Activated CD4-positive, alpha-beta T cell treated with anti-CD3 and anti-CD28 coated beads, Interleukin-2, amount 10 ng/mL, durations not matched to agents 24 days and 14 days (primary cell): Measurements from ENCODE around the gene TOR4A. TPM values are rescaled to one million over a fixed set of nuclear protein-coding genes. Genes with fewer than 3 reads are reported as not detected.
"Not testable (repeated sequence)": the region's sequence is repeated elsewhere in the genome, so short reads cannot be mapped to it uniquely, and the experiment has no call there.

Experiments used
- DNase-seq: peaks from one replicate; pipeline ENCODE4 v3.0.0; 2022
- H3K27ac Mint-ChIP-seq: one replicate; pipeline ENCODE4 v1.8.0; 2022; ENCODE audit warnings: mild to moderate bottlenecking, mixed read lengths
- H3K27me3 Mint-ChIP-seq: one replicate; pipeline ENCODE4 v1.8.0; 2022; ENCODE audit warnings: mixed read lengths
- H3K36me3 Mint-ChIP-seq: one replicate; pipeline ENCODE4 v1.8.0; 2022; ENCODE audit warnings: low read depth, mild to moderate bottlenecking, mixed read lengths
- H3K4me1 Mint-ChIP-seq: one replicate; pipeline ENCODE4 v1.8.0; 2021; ENCODE audit warnings: mixed read lengths
- H3K4me3 Mint-ChIP-seq: one replicate; pipeline ENCODE4 v1.8.0; 2022; ENCODE audit warnings: mild to moderate bottlenecking, moderate library complexity, mixed read lengths
- H3K9me3 Mint-ChIP-seq: one replicate; pipeline ENCODE4 v1.8.0; 2021; ENCODE audit warnings: mixed read lengths
- intact Hi-C: fragments of 100-400 bp; cut with micrococcal nuclease; formaldehyde crosslinking; loops from one replicate; pipeline ENCODE4 v1.15.1; 2023
- total RNA-seq: library from RNA; stranded (reverse); gene quantifications from 2 replicates; pipeline ENCODE4 v1.2.3, GENCODE V29; 2022

The TOR4A gene
- total RNA-seq, 1 donor from 2014 or later: 11.4 TPM

DNA sequence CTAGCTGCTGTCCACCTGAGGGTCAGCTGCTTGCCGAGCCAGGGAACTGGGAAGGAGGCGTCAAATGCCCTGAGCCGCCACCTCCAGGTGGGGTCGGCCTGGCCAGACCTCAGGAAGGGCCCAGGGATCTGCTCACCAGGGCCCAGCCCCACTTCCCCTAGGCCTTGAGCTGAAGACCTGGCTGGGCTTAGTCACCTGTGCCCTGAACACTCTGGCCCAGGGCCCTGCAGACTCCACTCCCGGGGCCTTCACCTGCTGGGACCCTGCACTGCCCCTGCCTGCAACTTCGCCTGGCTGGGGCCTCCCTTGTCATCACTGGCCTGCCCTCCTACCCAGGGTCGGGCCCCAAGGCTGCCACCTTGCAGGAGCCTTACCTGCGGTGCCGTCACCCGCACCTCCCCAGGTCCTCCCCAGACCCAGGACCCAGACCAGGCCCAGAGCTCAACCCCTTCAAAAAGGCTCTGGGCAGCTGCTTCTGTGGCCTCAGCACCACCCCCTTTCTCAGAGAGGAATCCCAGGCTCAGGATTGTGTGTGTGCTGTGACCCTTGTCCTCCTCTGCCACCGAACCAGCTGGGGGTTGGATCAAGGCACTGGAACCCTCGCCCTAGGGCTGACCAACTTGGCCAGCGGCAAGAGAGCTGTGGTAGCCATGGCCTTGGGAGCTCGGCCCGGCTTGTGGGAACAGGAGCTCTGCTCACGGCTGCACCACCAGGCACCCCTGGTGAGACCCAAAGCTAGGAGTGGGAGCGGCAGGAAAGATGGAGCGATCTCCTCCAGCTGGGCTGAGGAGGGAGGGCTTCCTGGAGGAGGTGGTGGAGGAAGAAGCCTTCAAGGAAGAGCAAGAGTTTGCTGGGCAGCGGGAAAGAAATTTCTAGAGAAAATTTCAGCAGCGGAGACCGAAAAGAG lies 23.6 kb upstream of the TOR4A start:
- peak; percentile 64 for DNase-seq
- no peaks in the 10 kb centered on the region for H3K9me3 Mint-ChIP-seq
- peak overlapping the region; percentile 90 for H3K4me3 Mint-ChIP-seq
- peaks cover 1% of the 10 kb centered on the region for H3K27me3 Mint-ChIP-seq
- H3K27ac Mint-ChIP-seq: peak overlapping the region; percentile 83
- peaks cover 13% of the 10 kb centered on the region for H3K4me1 Mint-ChIP-seq
- H3K36me3 Mint-ChIP-seq: peaks cover 9% of the 10 kb centered on the region
- intact Hi-C loops: no loop called here

DNA sequence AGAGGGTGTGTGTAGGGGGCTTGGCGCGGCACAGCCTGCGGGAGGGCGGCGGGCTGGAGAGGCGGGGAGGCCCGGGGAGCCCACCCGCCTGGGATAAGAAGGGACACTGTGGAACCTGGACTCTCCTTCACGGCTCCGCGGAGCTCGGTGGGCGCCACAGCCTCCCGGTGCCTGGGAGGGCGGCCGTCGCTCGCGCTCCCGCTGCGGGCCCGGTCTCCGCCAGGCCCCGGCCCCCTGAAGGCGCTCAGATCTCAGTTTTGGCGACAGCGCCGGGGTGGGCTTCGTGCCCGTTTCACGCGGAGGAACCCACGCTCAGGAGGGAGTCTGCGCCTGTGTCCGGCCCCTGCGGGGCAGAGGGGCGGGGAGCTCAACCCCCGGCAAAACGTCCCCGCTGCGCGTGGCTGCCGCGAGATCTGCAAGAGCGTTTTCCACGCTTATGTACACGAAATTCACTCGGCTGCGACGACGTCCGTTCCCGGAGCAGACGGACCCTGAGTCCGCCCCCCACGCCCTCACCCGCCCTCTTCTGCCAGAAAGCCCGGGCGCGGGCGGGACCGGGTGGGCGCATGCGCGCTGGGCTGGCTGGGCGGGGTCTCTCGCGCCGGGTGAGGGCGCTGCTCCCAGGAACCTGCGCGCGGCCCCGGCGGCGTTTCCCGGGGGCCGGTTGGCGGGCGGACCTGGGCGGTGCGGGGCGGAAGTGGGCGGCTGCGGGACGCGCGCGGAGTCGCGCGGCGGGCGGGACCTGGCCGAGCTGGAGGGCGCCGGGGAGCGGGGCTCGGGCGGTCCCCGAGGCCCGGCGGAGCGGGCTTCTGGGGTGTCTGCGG lies 22.7 kb upstream of the TOR4A start, which contains the start of gene NELFB:
Gene NELFB (plus strand): TSS at position 704 of the 824 bp plus-strand sequence.
- peak; percentile 100 for DNase-seq
- peaks cover 12% of the 10 kb centered on the region for H3K36me3 Mint-ChIP-seq
- no peaks in the 10 kb centered on the region for H3K9me3 Mint-ChIP-seq
- peak within 1 kb of the TSS; percentile 84 for H3K27ac Mint-ChIP-seq
- intact Hi-C loops: loop anchor here (1.0 kb wide), 1 partner anchor 14 kb away; the partner anchor contains the start of gene TUBB4B
- H3K27me3 Mint-ChIP-seq: peaks cover 1% of the 10 kb centered on the region
- H3K4me1 Mint-ChIP-seq: peaks cover 13% of the 10 kb centered on the region
- peak within 1 kb of the TSS; percentile 90 for H3K4me3 Mint-ChIP-seq

DNA sequence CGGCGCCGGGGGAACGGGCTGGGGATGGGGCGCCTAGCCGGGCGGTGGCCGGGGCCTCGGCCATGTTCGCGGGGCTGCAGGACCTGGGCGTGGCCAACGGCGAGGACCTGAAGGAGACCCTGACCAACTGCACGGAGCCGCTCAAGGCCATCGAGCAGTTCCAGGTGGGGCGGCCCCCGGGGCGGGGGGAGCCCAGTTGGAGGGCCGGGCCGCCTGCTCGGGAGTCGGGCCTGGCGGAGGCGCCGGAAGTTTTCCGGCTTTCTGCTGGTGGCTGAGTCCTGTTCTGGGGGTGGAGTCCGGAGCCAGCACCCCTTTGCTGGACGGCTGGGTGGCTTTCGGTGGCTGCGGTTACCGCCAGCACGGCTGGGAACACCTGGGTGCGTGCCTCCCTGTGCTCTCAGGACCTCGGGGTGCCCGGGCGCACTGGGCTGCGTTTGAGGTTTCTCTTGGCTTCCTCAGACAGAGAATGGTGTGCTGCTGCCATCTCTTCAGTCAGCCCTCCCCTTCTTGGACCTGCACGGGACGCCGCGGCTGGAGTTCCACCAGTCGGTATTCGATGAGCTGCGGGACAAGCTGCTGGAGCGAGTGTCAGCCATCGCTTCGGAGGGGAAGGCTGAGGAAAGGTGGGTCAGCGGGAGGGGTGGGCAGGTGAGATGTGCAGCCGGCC lies 21.9 kb upstream of the TOR4A start:
- Mint-ChIP-seq H3K36me3 (peaks cover 12% of the 10 kb centered on the region), H3K27me3 (peaks cover 1% of the 10 kb centered on the region), H3K4me3 (peak overlapping the region; percentile 87), H3K4me1 (peaks cover 13% of the 10 kb centered on the region), H3K9me3 (no peaks in the 10 kb centered on the region), H3K27ac (peak overlapping the region; percentile 84)
- DNase-seq: no peak
- intact Hi-C loops: loop anchor here (1.0 kb wide), 1 partner anchor 14 kb away; the partner anchor contains the start of gene TUBB4B

DNA sequence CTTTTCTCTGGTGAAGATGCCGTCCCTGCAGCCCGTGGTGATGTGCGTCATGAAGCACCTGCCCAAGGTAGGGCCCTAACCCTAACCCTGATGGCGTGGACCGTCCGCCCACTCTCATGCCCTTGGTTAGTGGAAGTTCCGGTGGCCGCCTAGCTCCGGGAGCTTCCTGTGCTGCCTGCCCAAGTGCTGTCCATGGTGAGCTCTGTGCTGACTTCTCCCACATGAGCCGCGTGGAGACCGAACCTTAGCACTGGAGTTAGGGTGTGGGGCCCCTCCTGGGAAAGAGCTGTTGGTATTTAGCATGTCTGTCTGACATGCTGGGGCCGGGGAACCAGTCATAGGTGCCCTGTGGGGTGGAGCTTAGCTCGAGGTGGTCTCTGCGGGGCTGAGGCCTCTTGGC lies 21.2 kb upstream of the TOR4A start:
- no peak overlapping the region for H3K27ac Mint-ChIP-seq

DNA sequence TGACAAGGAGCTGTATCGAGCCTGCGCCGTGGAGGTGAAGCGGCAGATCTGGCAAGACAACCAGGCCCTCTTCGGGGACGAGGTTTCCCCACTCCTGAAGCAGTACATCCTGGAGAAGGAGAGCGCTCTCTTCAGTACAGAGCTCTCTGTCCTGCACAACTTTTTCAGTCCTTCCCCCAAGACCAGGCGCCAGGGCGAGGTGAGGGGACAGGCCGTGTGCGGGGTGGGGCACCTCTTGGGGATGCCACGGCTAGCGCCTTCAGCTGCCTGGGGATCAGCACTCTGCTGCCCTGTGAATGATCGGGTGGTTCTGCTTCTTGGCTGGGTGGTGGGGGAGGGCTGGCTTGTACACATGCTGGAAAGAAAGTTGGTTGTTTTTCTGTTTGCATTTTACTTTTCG lies 20.7 kb upstream of the TOR4A start:
- Mint-ChIP-seq H3K9me3 (no peaks in the 10 kb centered on the region), H3K4me1 (peaks cover 13% of the 10 kb centered on the region), H3K27ac (no peak overlapping the region), H3K36me3 (peaks cover 15% of the 10 kb centered on the region), H3K4me3 (peak overlapping the region; percentile 87), H3K27me3 (peaks cover 1% of the 10 kb centered on the region)
- intact Hi-C loops: no loop called here
- DNase-seq: no peak

More for the DNA sequence above, 21.2 kb upstream of the TOR4A start:
- DNase-seq: no peak
- peaks cover 12% of the 10 kb centered on the region for H3K36me3 Mint-ChIP-seq
- H3K4me1 Mint-ChIP-seq: peaks cover 13% of the 10 kb centered on the region
- no peaks in the 10 kb centered on the region for H3K9me3 Mint-ChIP-seq
- peak overlapping the region; percentile 87 for H3K4me3 Mint-ChIP-seq
- peaks cover 1% of the 10 kb centered on the region for H3K27me3 Mint-ChIP-seq
- intact Hi-C loops: no loop called here

DNA sequence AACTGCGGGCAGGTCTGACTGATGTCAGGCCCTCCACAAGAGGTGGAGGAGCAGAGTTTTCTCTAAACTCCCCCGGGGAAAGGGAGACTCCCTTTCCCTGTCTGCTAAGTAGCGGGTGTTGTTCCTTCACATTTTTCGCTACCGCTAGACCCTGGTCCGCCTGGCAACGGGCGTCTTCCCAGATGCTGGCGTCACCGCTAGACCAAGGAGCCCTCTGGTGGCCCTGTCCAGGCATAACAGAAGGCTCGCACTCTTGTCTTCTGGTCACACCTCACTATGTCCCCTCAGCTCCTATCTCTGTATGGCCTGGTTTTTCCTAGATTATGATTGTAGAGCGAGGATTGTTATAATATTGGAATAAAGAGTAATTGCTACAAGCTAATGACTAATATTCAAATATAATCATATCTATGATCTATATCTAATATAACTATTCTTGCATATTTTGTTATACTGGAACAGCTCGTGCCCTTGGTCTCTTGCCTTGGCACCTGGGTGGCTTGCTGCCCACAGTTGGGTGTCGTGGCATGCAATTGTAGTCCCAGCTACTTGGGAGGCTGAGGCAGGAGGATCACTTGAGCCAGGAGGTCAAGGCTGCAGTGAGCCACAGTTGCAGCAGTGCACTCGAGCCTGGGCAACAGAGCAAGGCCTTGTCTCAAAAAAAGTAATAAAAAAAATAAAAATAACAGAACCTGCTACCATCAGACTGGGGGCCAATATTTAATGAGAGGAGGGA lies 15.2 kb upstream of the TOR4A start:
- H3K9me3 Mint-ChIP-seq, DNase-seq, H3K4me3 Mint-ChIP-seq, H3K27ac Mint-ChIP-seq, H3K27me3 Mint-ChIP-seq, intact Hi-C loops, H3K4me1 Mint-ChIP-seq: not testable (repeated sequence)
- H3K36me3 Mint-ChIP-seq: peaks cover 28% of the 10 kb centered on the region

DNA sequence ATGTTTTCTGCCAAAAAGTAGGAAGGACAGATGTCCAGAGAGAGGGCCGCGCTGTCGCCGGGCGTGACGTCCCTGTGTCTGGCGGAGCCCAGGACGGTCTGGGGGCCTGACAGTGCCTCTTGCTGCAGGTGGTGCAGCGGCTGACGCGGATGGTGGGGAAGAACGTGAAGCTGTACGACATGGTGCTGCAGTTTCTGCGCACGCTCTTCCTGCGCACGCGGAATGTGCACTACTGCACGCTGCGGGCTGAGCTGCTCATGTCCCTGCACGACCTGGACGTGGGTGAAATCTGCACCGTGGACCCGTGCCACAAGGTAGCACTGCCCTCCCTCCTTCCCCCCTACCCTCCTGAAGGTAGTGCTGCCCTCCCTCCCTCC lies 14.6 kb upstream of the TOR4A start:
- DNase-seq: no peak
- Mint-ChIP-seq H3K27me3 (no peaks in the 10 kb centered on the region), H3K4me3 (no peak overlapping the region), H3K36me3 (peaks cover 34% of the 10 kb centered on the region), H3K9me3 (no peaks in the 10 kb centered on the region), H3K4me1 (no peaks in the 10 kb centered on the region), H3K27ac (no peak overlapping the region)
- intact Hi-C loops: no loop called here

DNA sequence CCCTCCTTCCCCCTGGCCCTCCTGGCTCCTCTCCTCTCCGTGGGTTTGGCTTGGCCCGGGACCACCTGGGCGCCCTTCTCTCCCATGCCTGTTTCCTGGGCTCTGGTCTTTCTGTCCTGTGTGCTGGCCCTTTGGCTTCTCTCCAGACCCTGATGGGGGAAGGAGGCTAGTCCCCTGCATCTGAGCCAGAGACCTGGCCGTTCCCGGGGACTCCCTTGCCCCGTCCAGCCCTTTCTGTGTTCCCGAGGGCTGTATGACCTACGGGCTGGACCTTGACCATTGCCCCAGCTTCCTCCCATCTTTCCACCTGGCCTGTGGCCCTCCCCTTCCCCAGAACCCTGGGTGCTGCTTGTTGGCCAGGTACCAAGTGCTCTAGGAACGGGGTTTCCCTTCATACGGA lies 14.0 kb upstream of the TOR4A start:
- H3K4me3 Mint-ChIP-seq: no peak overlapping the region
- no peaks in the 10 kb centered on the region for H3K27me3 Mint-ChIP-seq
- DNase-seq: no peak
- no peaks in the 10 kb centered on the region for H3K4me1 Mint-ChIP-seq
- no peaks in the 10 kb centered on the region for H3K9me3 Mint-ChIP-seq
- H3K36me3 Mint-ChIP-seq: peaks cover 37% of the 10 kb centered on the region
- no peak overlapping the region for H3K27ac Mint-ChIP-seq
- intact Hi-C loops: no loop called here

DNA sequence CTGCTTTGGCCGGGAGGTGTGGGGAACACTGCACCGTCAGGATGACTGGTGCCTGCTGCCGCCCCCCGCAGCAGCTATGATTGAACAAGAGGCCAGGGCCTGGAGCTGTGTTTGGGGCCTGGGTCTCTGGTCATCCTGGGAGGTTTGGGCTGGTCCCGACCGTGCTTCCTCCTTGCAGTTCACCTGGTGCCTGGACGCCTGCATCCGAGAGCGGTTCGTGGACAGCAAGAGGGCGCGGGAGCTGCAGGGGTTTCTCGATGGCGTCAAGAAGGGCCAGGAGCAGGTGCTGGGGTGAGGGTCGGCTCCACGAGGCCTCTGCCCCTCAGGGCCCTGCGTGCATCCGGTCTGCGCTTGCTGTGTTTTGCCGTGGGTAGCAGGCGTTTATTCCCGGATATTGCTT lies 13.5 kb upstream of the TOR4A start:
- no peaks in the 10 kb centered on the region for H3K27me3 Mint-ChIP-seq
- H3K9me3 Mint-ChIP-seq: no peaks in the 10 kb centered on the region
- H3K36me3 Mint-ChIP-seq: peaks cover 36% of the 10 kb centered on the region
- intact Hi-C loops: no loop called here
- H3K4me1 Mint-ChIP-seq: no peaks in the 10 kb centered on the region
- no peak overlapping the region for H3K27ac Mint-ChIP-seq
- H3K4me3 Mint-ChIP-seq: no peak overlapping the region
- DNase-seq: no peak

DNA sequence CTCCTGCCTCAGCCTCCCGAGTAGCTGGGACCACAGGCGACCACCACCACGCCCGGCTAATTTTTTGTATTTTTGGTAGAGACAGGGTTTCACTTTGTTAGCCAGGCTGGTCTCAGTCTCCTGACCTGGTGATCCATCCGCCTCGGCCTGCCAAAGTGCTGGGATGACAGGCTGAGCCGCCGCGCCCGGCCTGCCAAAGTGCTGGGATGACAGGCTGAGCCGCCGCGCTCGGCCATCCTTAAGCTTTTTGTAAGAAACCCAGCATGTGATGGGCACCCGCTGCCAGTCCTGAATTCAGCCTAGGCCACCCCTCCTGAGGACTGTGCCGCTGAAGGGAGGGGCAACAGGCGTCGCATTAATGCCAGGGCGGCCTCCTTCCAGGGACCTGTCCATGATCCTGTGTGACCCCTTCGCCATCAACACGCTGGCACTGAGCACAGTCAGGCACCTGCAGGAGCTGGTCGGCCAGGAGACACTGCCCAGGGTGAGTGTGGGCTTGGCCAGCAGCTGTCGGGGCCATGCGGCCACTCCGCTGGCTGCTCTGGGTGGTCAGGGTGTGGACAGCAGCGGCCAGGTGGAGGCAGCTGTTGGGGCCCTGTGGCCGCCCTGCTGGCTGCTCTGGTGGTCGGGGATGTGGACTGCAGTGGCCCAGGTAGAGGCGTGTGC lies 11.9 kb upstream of the TOR4A start:
- intact Hi-C loops: no loop called here

DNA sequence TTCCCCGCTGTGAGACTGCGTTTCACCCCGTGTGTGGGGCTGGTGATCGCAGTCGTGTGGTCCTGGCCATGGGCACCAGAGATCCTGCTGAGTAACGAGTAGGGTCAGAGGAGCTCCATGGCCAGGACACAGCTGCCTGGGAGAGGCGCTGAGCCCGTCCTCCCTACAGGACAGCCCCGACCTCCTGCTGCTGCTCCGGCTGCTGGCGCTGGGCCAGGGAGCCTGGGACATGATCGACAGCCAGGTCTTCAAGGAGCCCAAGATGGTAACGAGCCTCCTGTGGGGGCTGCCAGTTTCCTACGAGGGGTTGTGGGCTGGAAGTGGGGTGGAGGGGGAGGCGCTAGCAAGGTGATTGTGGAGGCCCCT lies 11.4 kb upstream of the TOR4A start:
- Mint-ChIP-seq H3K9me3 (no peaks in the 10 kb centered on the region), H3K4me3 (no peak overlapping the region), H3K36me3 (peaks cover 36% of the 10 kb centered on the region), H3K27me3 (no peaks in the 10 kb centered on the region), H3K27ac (no peak overlapping the region), H3K4me1 (no peaks in the 10 kb centered on the region)
- no peak for DNase-seq
- intact Hi-C loops: no loop called here

More for the DNA sequence above, 11.9 kb upstream of the TOR4A start:
- Mint-ChIP-seq H3K36me3 (peaks cover 34% of the 10 kb centered on the region), H3K27ac (no peak overlapping the region), H3K27me3 (no peaks in the 10 kb centered on the region), H3K4me3 (no peak overlapping the region), H3K9me3 (no peaks in the 10 kb centered on the region), H3K4me1 (no peaks in the 10 kb centered on the region)
- no peak for DNase-seq

DNA sequence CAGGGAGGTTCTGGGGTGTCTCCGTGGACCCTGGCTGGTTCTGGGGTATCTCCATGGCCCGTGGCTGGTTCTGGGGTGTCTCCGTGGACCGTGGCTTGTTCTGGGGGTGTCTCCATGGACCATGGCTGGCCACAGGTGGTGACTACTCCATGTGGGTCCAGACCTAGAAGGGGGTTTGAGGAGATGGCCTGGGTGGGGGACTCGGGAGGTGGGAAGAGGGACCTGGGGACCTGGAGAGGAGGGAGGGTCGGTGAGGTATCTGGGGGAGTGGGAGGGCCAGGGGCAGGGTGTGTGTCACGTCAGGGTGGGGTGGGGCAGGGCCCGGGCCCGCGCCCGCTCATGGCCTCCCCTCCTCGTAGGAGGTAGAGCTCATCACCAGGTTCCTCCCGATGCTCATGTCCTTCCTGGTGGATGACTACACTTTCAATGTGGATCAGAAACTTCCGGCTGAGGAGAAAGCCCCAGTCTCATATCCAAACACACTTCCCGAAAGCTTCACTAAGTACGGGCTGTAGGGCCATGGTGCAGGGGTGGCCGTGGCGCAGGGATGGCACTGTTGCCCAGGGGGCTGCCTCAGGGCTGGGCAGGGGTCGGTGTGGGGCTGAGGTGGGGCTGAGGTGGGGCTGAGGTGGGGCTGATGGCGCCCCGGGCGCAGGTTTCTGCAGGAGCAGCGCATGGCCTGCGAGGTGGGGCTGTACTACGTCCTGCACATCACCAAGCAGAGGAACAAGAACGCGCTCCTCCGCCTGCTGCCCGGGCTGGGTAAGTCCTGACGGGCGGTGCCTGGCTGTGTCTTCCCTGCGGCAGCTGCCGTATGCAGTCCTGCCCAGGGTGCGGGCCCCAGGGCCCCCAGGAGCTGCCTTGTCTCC lies 10.7 kb upstream of the TOR4A start:
- H3K4me1 Mint-ChIP-seq: peaks cover 4% of the 10 kb centered on the region
- no peak overlapping the region for H3K27ac Mint-ChIP-seq
- no peak for DNase-seq
- no peaks in the 10 kb centered on the region for H3K27me3 Mint-ChIP-seq
- H3K36me3 Mint-ChIP-seq: peaks cover 36% of the 10 kb centered on the region
- intact Hi-C loops: no loop called here
- no peaks in the 10 kb centered on the region for H3K9me3 Mint-ChIP-seq
- no peak overlapping the region for H3K4me3 Mint-ChIP-seq
